PC-3 (cell line): Measurements from ENCODE around the gene SINHCAF.

Experiments
- CTCF ChIP-seq: fragments of 300-600 bp; sonication (generic); conservative IDR thresholded peaks from 2 replicates; pipeline ENCODE4 v1.5.1; 2017; ENCODE audit warnings: antibody characterized with exemption, low read depth, mild to moderate bottlenecking, low read length
- EZH2 ChIP-seq: fragments of 300-600 bp; sonication (generic); IDR thresholded peaks from one replicate; pipeline ENCODE4 v1.6.1; 2017; ENCODE audit warnings: antibody characterized with exemption, mild to moderate bottlenecking, low read length; ENCODE audit not compliant: unreplicated experiment
- EZH2phosphoT487 ChIP-seq: fragments of 300-600 bp; sonication (generic); IDR thresholded peaks from 2 replicates; pipeline ENCODE4 v1.6.1; 2018; ENCODE audit warnings: mild to moderate bottlenecking, antibody characterized with exemption, low read length, borderline replicate concordance

GRCh38 chr12:31353750-31354708, 28.1 kb upstream of the SINHCAF start:
- TF ChIP-seq CTCF (no peak), EZH2phosphoT487 (no peak), EZH2 (no peak)
